HG02943 (cell line): ENCODE data around the gene ARFRP1.
"Not testable (repeated sequence)": the region's sequence is repeated elsewhere in the genome, so short reads cannot be mapped to it uniquely, and the experiment has no call there.

ENCODE experiments used
- ATAC-seq: cut with Tn5 transposase; IDR thresholded peaks from one replicate; pipeline ENCODE4 v1.9.1; 2021; ENCODE audit warnings: mild to moderate bottlenecking, low read depth, moderate library complexity; ENCODE audit not compliant: unreplicated experiment

Gene ARFRP1

GRCh38 chr20:63659370-63659769 is 48.4 kb downstream of the ARFRP1 start:
- ATAC-seq = no peak

GRCh38 chr20:63658749-63659187 is 49.0 kb downstream of the ARFRP1 start:
- ATAC-seq = peak; percentile 21

GRCh38 chr20:63657937-63658748 is 49.6 kb downstream of the ARFRP1 start, which contains the start of gene RTEL1:
RTEL1 (plus strand) TSS chr20:63658312; CDS start chr20:63659403, 1,091 bp downstream.
- peak; percentile 74 for ATAC-seq

GRCh38 chr20:63657260-63657936 is 50.4 kb downstream of the ARFRP1 start:
- no peak for ATAC-seq

GRCh38 chr20:63656451-63656850 is 51.3 kb downstream of the ARFRP1 start:
- ATAC-seq = no peak

GRCh38 chr20:63655249-63655648 is 52.5 kb downstream of the ARFRP1 start:
- ATAC-seq = no peak

- ATAC-seq = no peak
Measured at GRCh38 chr20:63653974-63654668, 53.7 kb downstream of the ARFRP1 start.

GRCh38 chr20:63653041-63653973 is 54.5 kb downstream of the ARFRP1 start, which contains the start of gene STMN3:
STMN3 (minus strand) TSS chr20:63653424; CDS start chr20:63653345, 79 bp downstream.
- ATAC-seq = no peak

- ATAC-seq = no peak
Measured at GRCh38 chr20:63652192-63652980, 55.4 kb downstream of the ARFRP1 start.

GRCh38 chr20:63651942-63652191 is 55.9 kb downstream of the ARFRP1 start:
- ATAC-seq = no peak

- not testable (repeated sequence) for ATAC-seq
Measured at GRCh38 chr20:63650486-63650885, 57.3 kb downstream of the ARFRP1 start.

GRCh38 chr20:63648895-63649589 is 58.7 kb downstream of the ARFRP1 start:
- no peak for ATAC-seq
